PC-3 (cell line): ENCODE data around the gene LCORL. TPM values are rescaled to one million over a fixed set of nuclear protein-coding genes. Genes with fewer than 3 reads are reported as not detected.

Source experiments
- ATAC-seq: fragments of 200-7000 bp; cut with Tn5 transposase; 2 replicates; pipeline ENCODE4 v1.9.1; 2020; ENCODE audit warnings: mild to moderate bottlenecking, moderate library complexity
- BruUV-seq: library from RNA; stranded (reverse); fragments of 400-500 nt; replicated peaks from 2 replicates; lab custom pipeline; 2021; lab: Mats Ljungman, UMichigan
- CTCF ChIA-PET: fragments of 300-600 bp; sonication (Branson Sonifier 250); formaldehyde crosslinking; loops from one replicate; lab custom pipeline; 2022; ENCODE audit warnings: antibody characterized with exemption; lab: Charles Lee
- POLR2A ChIA-PET: fragments of 300-600 bp; sonication (Branson Sonifier 250); formaldehyde crosslinking; loops from one replicate; lab custom pipeline; 2022; ENCODE audit warnings: antibody characterized with exemption; ENCODE audit not compliant: unreplicated experiment; lab: Charles Lee
- DNase-seq: peaks from one replicate; pipeline ENCODE4 v3.0.0-alpha.2; 2015
- H2AFZ ChIP-seq: fragments of 300-600 bp; sonication (generic); 2 replicates; pipeline ENCODE4 v1.6.0; 2016; ENCODE audit warnings: antibody characterized with exemption, low read length
- H3F3A ChIP-seq: fragments of 300-600 bp; sonication (generic); one replicate; pipeline ENCODE4 v1.6.0; 2017; ENCODE audit warnings: antibody characterized with exemption, low read length, control low read depth, mild to moderate bottlenecking; ENCODE audit not compliant: unreplicated experiment
- H3K27ac ChIP-seq: fragments of 300-600 bp; sonication (generic); 2 replicates; pipeline ENCODE4 v1.5.1; 2016; ENCODE audit warnings: mild to moderate bottlenecking, low read length
- H3K27me3 ChIP-seq: fragments of 300-600 bp; sonication (generic); 2 replicates; pipeline ENCODE4 v1.6.1; 2016; ENCODE audit warnings: low read length, mixed read lengths
- H3K36me3 ChIP-seq: fragments of 300-600 bp; sonication (generic); 2 replicates; pipeline ENCODE4 v1.6.1; 2016; ENCODE audit warnings: low read depth, mixed run types, low read length, mixed read lengths
- H3K4me1 ChIP-seq: fragments of 300-600 bp; sonication (generic); 2 replicates; pipeline ENCODE4 v1.5.1; 2016; ENCODE audit warnings: low read length; ENCODE audit not compliant: insufficient read depth
- H3K4me2 ChIP-seq: fragments of 300-600 bp; sonication (generic); 2 replicates; pipeline ENCODE4 v1.6.0; 2016; ENCODE audit warnings: low read length
- H3K4me3 ChIP-seq: fragments of 300-600 bp; sonication (generic); 2 replicates; pipeline ENCODE4 v1.5.1; 2016; ENCODE audit warnings: mild to moderate bottlenecking, low read length, mixed read lengths
- H3K79me2 ChIP-seq: fragments of 300-600 bp; sonication (generic); 2 replicates; pipeline ENCODE4 v1.6.1; 2017; ENCODE audit warnings: low read length, mixed read lengths
- H3K9ac ChIP-seq: fragments of 300-600 bp; sonication (generic); 2 replicates; pipeline ENCODE4 v1.6.0; 2016; ENCODE audit warnings: mild to moderate bottlenecking, low read length
- H3K9me2 ChIP-seq: fragments of 300-600 bp; sonication (generic); replicated peaks from 2 replicates; pipeline ENCODE4 v1.6.1; 2016; ENCODE audit warnings: mixed run types, low read length, mixed read lengths
- H3K9me3 ChIP-seq: fragments of 300-600 bp; sonication (generic); 2 replicates; pipeline ENCODE4 v1.6.1; 2016; ENCODE audit warnings: low read length, mixed read lengths
- H4K20me1 ChIP-seq: fragments of 300-600 bp; sonication (generic); 2 replicates; pipeline ENCODE4 v1.6.1; 2016; ENCODE audit warnings: low read length, mixed read lengths
- EZH2 ChIP-seq: fragments of 300-600 bp; sonication (generic); IDR thresholded peaks from one replicate; pipeline ENCODE4 v1.6.1; 2017; ENCODE audit warnings: antibody characterized with exemption, mild to moderate bottlenecking, low read length; ENCODE audit not compliant: unreplicated experiment
- EZH2phosphoT487 ChIP-seq: fragments of 300-600 bp; sonication (generic); IDR thresholded peaks from 2 replicates; pipeline ENCODE4 v1.6.1; 2018; ENCODE audit warnings: mild to moderate bottlenecking, antibody characterized with exemption, low read length, borderline replicate concordance
- intact Hi-C: fragments of 100-400 bp; cut with micrococcal nuclease; formaldehyde crosslinking; loops from 2 replicates; pipeline ENCODE4 v1.9.0; 2023
- total RNA-seq: library from RNA; depleted of rRNA; stranded (reverse); fragments of >200 nt; gene quantifications from 2 replicates; pipeline ENCODE4 v1.2.3, GENCODE V29; 2014
- TF ChIP-seq, protein P1 (sequence below): fragments of 300-600 bp; sonication (generic); conservative IDR thresholded peaks from 2 replicates; pipeline ENCODE4 v1.5.1; 2017; ENCODE audit warnings: antibody characterized with exemption, low read depth, mild to moderate bottlenecking, low read length

The LCORL gene
- total RNA-seq, 1 experiment from 2014 or later = 2.9 TPM

DNA sequence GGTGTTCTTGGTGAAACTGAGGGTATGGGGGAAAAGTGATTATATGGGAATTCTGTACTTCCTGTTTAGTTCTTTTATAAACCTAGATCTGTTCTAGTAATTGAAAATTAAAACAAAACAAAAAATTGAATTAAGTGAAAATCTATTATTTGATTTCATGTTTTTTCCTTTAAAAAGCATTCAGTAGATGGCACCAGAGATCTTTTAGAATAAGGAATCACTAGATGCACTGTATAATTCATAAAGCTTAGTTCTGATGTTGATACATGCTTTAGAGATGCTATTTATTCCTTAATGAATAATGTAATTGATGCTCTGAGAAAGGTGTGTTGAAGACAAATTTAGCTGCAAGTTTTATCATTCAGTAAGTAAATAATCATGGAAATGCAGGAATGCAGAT lies 87.3 kb downstream of the LCORL start:
- Histone ChIP-seq H3K4me2 (no peak overlapping the region), H4K20me1 (no peaks in the 10 kb centered on the region), H3K9me2 (no peaks in the 10 kb centered on the region), H3K9ac (no peak overlapping the region), H3K27me3 (no peaks in the 10 kb centered on the region), H3K4me1 (no peaks in the 10 kb centered on the region), H3K27ac (no peak overlapping the region), H3K36me3 (no peaks in the 10 kb centered on the region), H3K79me2 (no peaks in the 10 kb centered on the region), H3F3A (no peaks in the 10 kb centered on the region), H3K4me3 (no peak overlapping the region), H2AFZ (no peak overlapping the region), H3K9me3 (no peaks in the 10 kb centered on the region)
- ChIA-PET POLR2A (no interaction called here), CTCF (interaction anchor here (0.5 kb wide), 1 partner anchor 79 kb away, joined by 3 read pairs; no protein-coding TSS in a partner anchor)
- ATAC-seq = no peak
- no peak for DNase-seq
- TF ChIP-seq EZH2 = no peak
- TF ChIP-seq EZH2phosphoT487 = no peak
- TF ChIP-seq, protein P1, sequence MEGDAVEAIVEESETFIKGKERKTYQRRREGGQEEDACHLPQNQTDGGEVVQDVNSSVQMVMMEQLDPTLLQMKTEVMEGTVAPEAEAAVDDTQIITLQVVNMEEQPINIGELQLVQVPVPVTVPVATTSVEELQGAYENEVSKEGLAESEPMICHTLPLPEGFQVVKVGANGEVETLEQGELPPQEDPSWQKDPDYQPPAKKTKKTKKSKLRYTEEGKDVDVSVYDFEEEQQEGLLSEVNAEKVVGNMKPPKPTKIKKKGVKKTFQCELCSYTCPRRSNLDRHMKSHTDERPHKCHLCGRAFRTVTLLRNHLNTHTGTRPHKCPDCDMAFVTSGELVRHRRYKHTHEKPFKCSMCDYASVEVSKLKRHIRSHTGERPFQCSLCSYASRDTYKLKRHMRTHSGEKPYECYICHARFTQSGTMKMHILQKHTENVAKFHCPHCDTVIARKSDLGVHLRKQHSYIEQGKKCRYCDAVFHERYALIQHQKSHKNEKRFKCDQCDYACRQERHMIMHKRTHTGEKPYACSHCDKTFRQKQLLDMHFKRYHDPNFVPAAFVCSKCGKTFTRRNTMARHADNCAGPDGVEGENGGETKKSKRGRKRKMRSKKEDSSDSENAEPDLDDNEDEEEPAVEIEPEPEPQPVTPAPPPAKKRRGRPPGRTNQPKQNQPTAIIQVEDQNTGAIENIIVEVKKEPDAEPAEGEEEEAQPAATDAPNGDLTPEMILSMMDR = peak; percentile 46; the same call in 1 of the 2 replicates
- BruUV-seq = no TSS peak
- intact Hi-C loops = loop anchor here (1.0 to 5.0 kb wide), 3 partner anchors 117 to 659 kb away; no protein-coding TSS in a partner anchor

DNA sequence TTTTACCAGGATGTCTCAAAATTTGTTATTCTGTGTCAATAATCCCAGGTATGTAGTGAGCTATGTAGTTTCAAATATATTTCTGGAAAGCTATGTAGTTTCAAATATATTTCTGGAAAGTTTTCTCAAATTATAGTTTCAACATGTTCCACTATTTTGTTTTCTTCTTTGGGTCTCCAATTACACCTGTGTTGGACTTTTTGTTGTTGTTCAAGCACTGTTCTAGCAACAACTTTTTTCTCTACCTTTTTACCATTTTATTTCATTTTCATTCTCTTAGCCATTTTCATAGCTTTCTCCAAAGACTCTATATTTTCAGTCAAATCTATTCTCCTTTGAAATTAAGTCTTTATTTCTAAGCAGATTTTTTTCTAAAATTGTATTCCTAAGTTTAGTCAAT lies 88.4 kb downstream of the LCORL start:
- Histone ChIP-seq H3K79me2 (no peaks in the 10 kb centered on the region), H3K36me3 (no peaks in the 10 kb centered on the region), H3K4me1 (no peaks in the 10 kb centered on the region), H3K4me2 (no peak overlapping the region), H3K27ac (no peak overlapping the region), H3K27me3 (no peaks in the 10 kb centered on the region), H4K20me1 (no peaks in the 10 kb centered on the region), H3F3A (no peaks in the 10 kb centered on the region), H3K9me3 (no peaks in the 10 kb centered on the region), H3K4me3 (no peak overlapping the region), H3K9me2 (no peaks in the 10 kb centered on the region), H3K9ac (no peak overlapping the region), H2AFZ (no peak overlapping the region)
- POLR2A ChIA-PET = no interaction called here
- no TSS peak for BruUV-seq
- DNase-seq = no peak
- CTCF ChIA-PET = no interaction called here
- ATAC-seq = no peak
- intact Hi-C loops = loop anchor here (5.0 kb wide), 2 partner anchors 116 to 434 kb away; no protein-coding TSS in a partner anchor
- no peak for TF ChIP-seq EZH2
- TF ChIP-seq, protein P1 = no peak
- TF ChIP-seq EZH2phosphoT487 = no peak

DNA sequence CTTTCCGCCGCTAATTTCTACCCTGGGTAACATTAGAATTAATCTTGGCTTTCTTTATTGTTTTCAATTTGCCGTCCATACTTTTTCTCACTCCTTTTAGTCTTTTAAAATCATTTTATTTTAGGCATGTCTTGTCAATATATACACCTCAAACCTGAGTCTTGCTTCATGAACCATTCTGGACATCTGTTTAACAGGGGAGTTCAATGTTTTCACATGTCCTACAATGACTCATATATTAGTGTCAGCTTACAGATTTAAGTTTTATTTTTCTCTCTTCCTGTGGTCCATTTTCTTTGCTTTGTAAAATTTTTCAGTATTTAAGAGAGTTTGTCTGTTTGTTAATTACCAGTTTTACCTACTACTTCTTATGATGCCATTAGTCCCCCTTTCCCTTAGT lies 89.5 kb downstream of the LCORL start:
- Histone ChIP-seq H4K20me1 (no peaks in the 10 kb centered on the region), H3K36me3 (no peaks in the 10 kb centered on the region), H3K9ac (no peak overlapping the region), H3K9me2 (no peaks in the 10 kb centered on the region), H3K4me2 (no peak overlapping the region), H2AFZ (no peak overlapping the region), H3K4me1 (no peaks in the 10 kb centered on the region), H3F3A (no peaks in the 10 kb centered on the region), H3K79me2 (no peaks in the 10 kb centered on the region), H3K4me3 (no peak overlapping the region), H3K9me3 (no peaks in the 10 kb centered on the region), H3K27me3 (no peaks in the 10 kb centered on the region), H3K27ac (no peak overlapping the region)
- POLR2A ChIA-PET = no interaction called here
- DNase-seq (no peak), ATAC-seq (no peak)
- TF ChIP-seq, protein P1 = no peak
- TF ChIP-seq EZH2 (no peak), EZH2phosphoT487 (no peak)
- CTCF ChIA-PET = no interaction called here
- intact Hi-C loops = loop anchor here (5.0 kb wide), 2 partner anchors 115 to 435 kb away; no protein-coding TSS in a partner anchor
- BruUV-seq = no TSS peak
